Mesothelial cell of epicardium (in vitro differentiated cells): ENCODE measurements around the gene HSPA1L. TPM values are rescaled to one million over a fixed set of nuclear protein-coding genes. Genes with fewer than 3 reads are reported as not detected.

Experiments
- DNase-seq, 2 experiments: peaks; one replicate each; pipeline ENCODE4 v3.0.0; 2021; ENCODE audit warnings: low spot score in 2 of 2; ENCODE audit not compliant: unreplicated experiment in 2 of 2
- H3K27ac Mint-ChIP-seq: 2 replicates; pipeline ENCODE4 v1.8.0; 2021; ENCODE audit warnings: mixed read lengths
- H3K27me3 Mint-ChIP-seq: 2 replicates; pipeline ENCODE4 v1.8.0; 2021; ENCODE audit warnings: low read depth, mixed read lengths
- H3K36me3 Mint-ChIP-seq: 2 replicates; pipeline ENCODE4 v1.8.0; 2021; ENCODE audit warnings: mixed read lengths
- H3K4me1 Mint-ChIP-seq: 2 replicates; pipeline ENCODE4 v1.8.0; 2021; ENCODE audit warnings: mixed read lengths
- H3K4me3 Mint-ChIP-seq: 2 replicates; pipeline ENCODE4 v1.8.0; 2021; ENCODE audit warnings: mild to moderate bottlenecking, moderate library complexity, mixed read lengths
- H3K9me3 Mint-ChIP-seq: 2 replicates; pipeline ENCODE4 v1.8.0; 2021; ENCODE audit warnings: mixed read lengths
- total RNA-seq: library from RNA; stranded (reverse); gene quantifications from 3 replicates; pipeline ENCODE4 v1.2.1, GENCODE V29; 2021
- TF ChIP-seq, protein P1 (sequence below): fragments of 200-600 bp; sonication (generic); IDR thresholded peaks from one replicate; pipeline ENCODE4 v1.5.0; 2021; ENCODE audit warnings: antibody characterized with exemption; ENCODE audit not compliant: unreplicated experiment

The HSPA1L gene
- total RNA-seq, 1 donor from 2014 or later, result 2.2 TPM

DNA sequence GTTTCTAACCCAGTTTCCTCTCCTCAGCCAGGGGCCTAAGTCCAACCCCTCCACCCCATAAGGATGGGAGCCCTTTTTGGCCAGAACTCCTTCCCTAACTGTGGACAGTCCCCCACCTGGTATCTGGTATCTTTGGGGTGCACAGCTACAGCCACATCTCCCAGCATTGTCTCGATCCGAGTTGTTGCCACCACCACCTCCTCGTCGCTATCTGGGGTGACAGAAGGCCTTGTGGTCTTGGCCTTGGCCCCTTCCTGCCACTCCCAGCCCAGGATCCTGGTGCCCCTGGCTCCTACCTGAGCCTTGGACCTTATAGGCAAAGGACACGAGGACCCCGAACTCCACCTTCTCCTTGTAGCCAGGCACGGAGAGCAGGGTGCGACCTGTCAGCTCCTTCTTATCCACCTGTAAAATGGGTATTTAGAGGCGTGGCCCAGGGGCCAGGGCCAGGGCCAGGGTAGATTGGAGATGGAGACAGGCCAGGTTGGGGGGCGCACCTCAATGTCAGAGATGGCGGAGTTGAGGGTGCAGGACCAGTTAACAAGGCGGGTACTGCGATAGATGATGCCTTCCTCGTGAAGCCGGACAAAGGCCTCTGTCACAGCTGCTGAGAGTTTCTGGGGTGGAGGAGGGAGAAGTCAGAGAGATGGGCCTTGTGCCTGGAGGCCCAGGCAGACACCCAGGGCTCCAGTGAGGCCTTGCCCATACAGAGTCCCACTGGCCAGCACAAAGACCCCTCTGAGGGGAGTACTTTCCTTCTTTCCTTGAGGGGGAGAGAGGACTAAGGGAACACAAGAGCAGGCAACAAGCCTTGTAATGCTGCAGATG is 30.8 kb downstream of the HSPA1L start:
- Mint-ChIP-seq H3K36me3 (peaks cover 22% of the 10 kb centered on the region), H3K4me1 (no peaks in the 10 kb centered on the region), H3K9me3 (no peaks in the 10 kb centered on the region), H3K27ac (no peak overlapping the region), H3K4me3 (no peak overlapping the region), H3K27me3 (no peaks in the 10 kb centered on the region)
- no peak for DNase-seq
- TF ChIP-seq, protein P1, sequence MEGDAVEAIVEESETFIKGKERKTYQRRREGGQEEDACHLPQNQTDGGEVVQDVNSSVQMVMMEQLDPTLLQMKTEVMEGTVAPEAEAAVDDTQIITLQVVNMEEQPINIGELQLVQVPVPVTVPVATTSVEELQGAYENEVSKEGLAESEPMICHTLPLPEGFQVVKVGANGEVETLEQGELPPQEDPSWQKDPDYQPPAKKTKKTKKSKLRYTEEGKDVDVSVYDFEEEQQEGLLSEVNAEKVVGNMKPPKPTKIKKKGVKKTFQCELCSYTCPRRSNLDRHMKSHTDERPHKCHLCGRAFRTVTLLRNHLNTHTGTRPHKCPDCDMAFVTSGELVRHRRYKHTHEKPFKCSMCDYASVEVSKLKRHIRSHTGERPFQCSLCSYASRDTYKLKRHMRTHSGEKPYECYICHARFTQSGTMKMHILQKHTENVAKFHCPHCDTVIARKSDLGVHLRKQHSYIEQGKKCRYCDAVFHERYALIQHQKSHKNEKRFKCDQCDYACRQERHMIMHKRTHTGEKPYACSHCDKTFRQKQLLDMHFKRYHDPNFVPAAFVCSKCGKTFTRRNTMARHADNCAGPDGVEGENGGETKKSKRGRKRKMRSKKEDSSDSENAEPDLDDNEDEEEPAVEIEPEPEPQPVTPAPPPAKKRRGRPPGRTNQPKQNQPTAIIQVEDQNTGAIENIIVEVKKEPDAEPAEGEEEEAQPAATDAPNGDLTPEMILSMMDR, result no peak

DNA sequence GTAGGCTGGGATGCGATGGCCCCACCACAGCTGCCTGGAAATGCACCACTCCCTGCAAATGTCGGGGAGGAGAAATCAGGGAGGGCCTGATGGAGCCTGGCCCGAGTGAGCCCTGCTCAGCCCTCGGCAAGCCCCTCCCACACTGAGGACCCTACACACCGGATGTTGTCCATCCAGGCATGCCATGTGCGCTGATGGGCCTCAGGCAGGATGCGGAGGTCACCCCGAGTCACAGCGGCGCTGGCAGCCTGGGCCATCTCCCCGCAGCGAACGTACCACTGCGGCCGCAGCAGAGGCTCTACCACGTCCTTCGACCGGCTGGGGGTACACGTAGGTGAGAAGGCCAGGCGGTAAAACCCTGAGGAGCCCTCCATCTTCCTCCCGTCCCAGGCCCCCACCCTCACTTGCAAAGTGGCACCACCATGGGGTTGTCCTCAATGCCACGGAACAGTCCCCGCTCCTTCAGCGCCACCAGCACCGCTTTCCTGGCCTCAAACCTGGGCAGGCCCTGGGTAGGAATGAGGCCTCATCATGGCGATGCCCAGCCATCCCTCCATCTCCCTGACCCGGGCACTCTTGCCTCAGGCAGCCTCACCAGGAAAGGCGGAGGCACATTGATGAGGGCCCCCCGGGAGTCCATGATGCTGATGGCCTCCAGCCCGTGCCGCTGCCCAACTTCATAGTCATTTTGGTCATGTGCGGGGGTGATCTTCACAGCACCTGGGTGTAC is 32.8 kb downstream of the HSPA1L start:
- Mint-ChIP-seq H3K27me3 (no peaks in the 10 kb centered on the region), H3K36me3 (peaks cover 22% of the 10 kb centered on the region), H3K27ac (no peak overlapping the region), H3K4me1 (no peaks in the 10 kb centered on the region), H3K4me3 (no peak overlapping the region), H3K9me3 (no peaks in the 10 kb centered on the region)
- TF ChIP-seq, protein P1, result no peak
- no peak for DNase-seq

DNA sequence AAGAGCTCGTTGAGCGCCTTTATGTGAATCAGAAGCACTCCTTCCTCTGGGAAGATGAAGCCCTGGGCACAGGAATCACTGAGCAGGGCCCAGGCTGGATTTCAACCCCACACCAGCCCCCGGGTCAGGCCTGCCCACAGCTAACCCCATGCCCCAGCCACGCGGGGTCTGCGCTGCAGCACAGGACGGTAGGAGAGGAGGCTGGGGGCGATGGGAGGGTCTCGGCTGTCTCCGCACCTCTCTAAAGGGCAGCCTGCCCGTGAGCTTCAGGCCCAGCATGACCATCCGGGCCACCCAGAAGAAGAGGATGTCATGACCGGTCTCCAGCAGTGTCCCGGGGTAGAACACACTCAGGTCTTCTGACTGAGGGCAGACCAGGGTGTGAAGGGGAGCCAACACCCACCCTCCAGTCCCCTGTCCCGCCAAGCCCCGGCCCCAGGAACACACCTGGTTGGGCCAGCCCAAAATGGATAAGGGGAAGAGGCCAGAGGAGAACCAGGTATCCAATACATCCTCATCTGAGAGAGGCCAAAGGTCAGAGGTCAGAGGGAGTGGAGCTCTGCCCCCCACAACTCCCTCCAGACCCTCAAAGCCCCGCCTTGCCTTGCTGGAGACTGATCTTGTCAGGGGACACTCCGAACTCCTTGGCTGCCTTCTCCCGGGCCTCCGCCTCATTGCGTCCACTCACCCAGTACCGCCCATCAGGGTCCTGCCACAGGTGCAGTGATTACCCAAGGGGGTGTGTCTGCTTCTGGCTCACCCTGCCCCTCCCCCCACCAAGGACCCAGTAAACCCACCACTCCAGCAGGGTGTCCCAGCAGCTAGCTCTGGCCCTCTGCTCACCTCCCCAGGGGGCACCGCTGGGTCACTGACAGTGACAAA is 33.6 kb downstream of the HSPA1L start:
- peaks cover 22% of the 10 kb centered on the region for H3K36me3 Mint-ChIP-seq
- no peaks in the 10 kb centered on the region for H3K27me3 Mint-ChIP-seq
- peaks cover 5% of the 10 kb centered on the region for H3K4me1 Mint-ChIP-seq
- H3K4me3 Mint-ChIP-seq, result no peak overlapping the region
- DNase-seq, result no peak
- no peak overlapping the region for H3K27ac Mint-ChIP-seq
- H3K9me3 Mint-ChIP-seq, result no peaks in the 10 kb centered on the region
- TF ChIP-seq, protein P1, result no peak

DNA sequence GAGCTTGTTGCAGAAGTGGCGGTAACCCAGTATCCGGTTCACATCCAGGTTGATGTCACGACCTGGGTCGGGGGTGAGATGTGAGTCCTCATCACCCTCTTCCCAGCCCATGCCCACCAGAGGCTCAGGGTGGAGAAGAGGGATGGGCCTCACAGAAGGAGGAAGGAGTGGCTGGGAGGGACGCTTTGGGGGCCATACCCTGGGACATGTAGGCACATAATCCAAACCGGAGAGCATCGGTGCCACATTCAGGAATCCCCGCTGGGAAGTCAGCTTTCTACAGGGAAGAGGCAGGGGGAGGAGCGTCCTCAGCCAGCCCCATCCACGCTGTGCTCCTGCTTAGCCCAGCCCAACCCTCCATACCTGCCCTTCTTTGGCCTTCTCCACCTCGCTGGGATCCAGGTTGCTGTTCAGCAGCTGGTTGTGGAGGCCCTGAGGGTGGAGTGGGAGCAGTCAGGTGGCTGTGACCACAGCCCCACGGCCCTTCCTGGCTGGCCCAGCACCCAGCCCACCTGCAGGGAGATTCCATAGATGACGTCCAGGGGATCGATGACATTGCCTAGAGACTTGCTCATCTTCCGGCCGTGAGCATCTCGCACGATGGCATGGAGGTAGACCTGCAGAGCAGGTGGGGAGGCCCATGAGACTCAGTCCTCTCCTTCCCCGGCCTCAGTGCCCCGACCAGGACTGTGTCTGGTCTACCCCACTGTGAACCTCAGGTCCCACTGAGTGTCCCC is 34.4 kb downstream of the HSPA1L start:
- H3K9me3 Mint-ChIP-seq, result no peaks in the 10 kb centered on the region
- TF ChIP-seq, protein P1, result no peak
- no peak overlapping the region for H3K27ac Mint-ChIP-seq
- DNase-seq, result no peak
- H3K4me3 Mint-ChIP-seq, result no peak overlapping the region
- H3K36me3 Mint-ChIP-seq, result peaks cover 22% of the 10 kb centered on the region
- H3K4me1 Mint-ChIP-seq, result peaks cover 10% of the 10 kb centered on the region
- no peaks in the 10 kb centered on the region for H3K27me3 Mint-ChIP-seq

DNA sequence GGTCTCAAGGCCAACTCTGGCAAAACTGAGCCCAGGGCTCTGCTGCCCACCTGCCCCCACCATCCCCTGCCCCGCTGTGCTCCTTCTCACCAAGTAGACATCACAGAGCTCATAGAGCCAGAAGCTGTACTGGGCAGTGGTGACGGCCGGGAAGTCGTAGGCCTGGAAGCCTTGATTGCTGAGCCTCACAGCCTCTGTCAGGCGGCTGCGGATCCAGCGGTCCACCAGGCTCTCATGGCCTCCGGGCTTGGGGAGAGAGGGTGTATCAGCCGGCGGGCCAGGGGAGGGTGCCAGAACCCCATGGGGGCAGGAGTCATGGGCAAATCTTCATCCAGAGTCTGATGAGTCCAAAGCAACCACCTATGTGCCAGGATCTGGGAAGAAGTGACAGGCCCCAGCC is 35.2 kb downstream of the HSPA1L start:
- Mint-ChIP-seq H3K9me3 (no peaks in the 10 kb centered on the region), H3K4me1 (peaks cover 12% of the 10 kb centered on the region), H3K36me3 (peaks cover 22% of the 10 kb centered on the region), H3K4me3 (no peak overlapping the region), H3K27ac (no peak overlapping the region), H3K27me3 (no peaks in the 10 kb centered on the region)
- TF ChIP-seq, protein P1, result no peak
- no peak for DNase-seq
